RPMI7951 (cell line): Measurements from ENCODE around the gene NDUFS3. TPM values are rescaled to one million over a fixed set of nuclear protein-coding genes. Genes with fewer than 3 reads are reported as not detected.
"Not testable (repeated sequence)": the region's sequence is repeated elsewhere in the genome, so short reads cannot be mapped to it uniquely, and the experiment has no call there.

Experiments
- DNase-seq: peaks from one replicate; pipeline ENCODE4 v3.0.0-alpha.2; 2012; ENCODE audit warnings: low read depth
- total RNA-seq: library from RNA; depleted of rRNA; stranded (reverse); fragments of >200 nt; shearing (Covaris generic); gene quantifications from 2 replicates; pipeline ENCODE4 v1.2.3, GENCODE V29; 2014; rRNA removed

Gene NDUFS3
- total RNA-seq, result 78.8 and 95.5 TPM in 2 replicates

GRCh38 chr11:47578524-47579494, at the start of gene NDUFS3, which contains the start of gene KBTBD4:
Gene NDUFS3 (plus strand): TSS chr11:47579074. CDS start chr11:47579092, 18 bp downstream.
Gene KBTBD4 (minus strand): TSS chr11:47578970. CDS start chr11:47578951, 19 bp downstream.
- DNase-seq, result peak; percentile 83

GRCh38 chr11:47529951-47530350, 48.9 kb upstream of the NDUFS3 start:
- no peak for DNase-seq

GRCh38 chr11:47530721-47531120, 48.2 kb upstream of the NDUFS3 start:
- not testable (repeated sequence) for DNase-seq

- no peak for DNase-seq
Observed at GRCh38 chr11:47531666-47532065, 47.2 kb upstream of the NDUFS3 start.

GRCh38 chr11:47532597-47533213, 46.2 kb upstream of the NDUFS3 start:
- no peak for DNase-seq

GRCh38 chr11:47533690-47534151, 45.2 kb upstream of the NDUFS3 start:
- peak; percentile 11 for DNase-seq

- no peak for DNase-seq
Observed at GRCh38 chr11:47534704-47535251, 44.1 kb upstream of the NDUFS3 start.

GRCh38 chr11:47536915-47537314, 42.0 kb upstream of the NDUFS3 start:
- DNase-seq, result no peak

- no peak for DNase-seq
Observed at GRCh38 chr11:47538741-47539565, 39.9 kb upstream of the NDUFS3 start.

GRCh38 chr11:47539681-47540039, 39.2 kb upstream of the NDUFS3 start:
- no peak for DNase-seq

- DNase-seq, result no peak
Observed at GRCh38 chr11:47541070-47541469, 37.8 kb upstream of the NDUFS3 start.

- DNase-seq, result no peak
Observed at GRCh38 chr11:47545298-47545697, 33.6 kb upstream of the NDUFS3 start.

GRCh38 chr11:47546274-47546673, 32.6 kb upstream of the NDUFS3 start:
- not testable (repeated sequence) for DNase-seq

- no peak for DNase-seq
Observed at GRCh38 chr11:47550288-47551047, 28.4 kb upstream of the NDUFS3 start.

- DNase-seq, result peak; percentile 49
Observed at GRCh38 chr11:47551086-47551485, 27.8 kb upstream of the NDUFS3 start.

GRCh38 chr11:47552056-47552565, 26.8 kb upstream of the NDUFS3 start:
- peak; percentile 26 for DNase-seq

GRCh38 chr11:47552566-47553405, 26.1 kb upstream of the NDUFS3 start, which contains the start of gene CELF1:
Gene CELF1 (minus strand): TSS chr11:47553132. CDS start chr11:47499523, 53,609 bp downstream.
- peak; percentile 86 for DNase-seq

GRCh38 chr11:47553406-47553743, 25.5 kb upstream of the NDUFS3 start:
- DNase-seq, result no peak

- DNase-seq, result not testable (repeated sequence)
Observed at GRCh38 chr11:47557004-47557403, 21.9 kb upstream of the NDUFS3 start.
